ENCODE measurements around the gene IGSF8. TPM values are rescaled to one million over a fixed set of nuclear protein-coding genes. Genes with fewer than 3 reads are reported as not detected.

The IGSF8 gene
- total RNA-seq, 1 experiment from 2014 or later, result 35.6 TPM

DNA sequence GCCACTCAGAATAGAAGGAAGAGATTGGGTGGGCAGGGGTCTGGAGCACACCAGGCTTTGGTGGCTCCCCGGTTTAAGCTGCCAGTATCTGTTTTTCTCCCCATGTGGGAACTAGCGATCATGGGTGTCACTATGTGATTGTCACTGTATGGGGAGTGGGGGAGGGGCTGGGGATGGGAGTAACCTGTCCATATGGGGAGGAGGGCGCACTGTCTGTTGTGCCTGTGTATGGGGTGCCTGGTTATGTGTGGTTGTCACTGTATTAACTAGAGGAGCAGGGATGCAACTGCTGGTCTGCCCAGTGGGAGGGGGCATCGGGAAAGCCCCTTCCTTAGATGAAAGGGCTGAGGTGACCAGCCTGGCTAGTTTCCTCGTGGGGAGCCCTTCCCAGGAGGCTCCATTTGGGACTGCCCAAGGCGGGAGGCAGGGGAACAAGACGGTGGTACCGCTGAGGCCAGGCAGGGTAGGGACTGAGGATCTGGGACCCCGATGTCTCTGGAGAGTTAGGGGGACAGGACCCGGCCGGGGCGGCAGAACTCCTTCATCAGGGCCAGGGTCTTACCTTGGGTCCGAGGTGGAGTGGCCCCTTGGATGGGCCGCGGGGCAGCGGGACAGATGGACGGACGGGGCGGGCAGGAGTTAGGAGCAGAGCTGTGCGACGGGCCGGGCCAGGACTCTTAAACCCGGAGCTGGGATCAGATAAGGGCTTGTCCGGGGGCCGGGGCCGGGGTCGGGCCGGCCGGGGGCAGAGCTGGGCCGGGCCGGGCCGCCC is 28.8 kb downstream of the IGSF8 start, which contains the start of gene KCNJ10:
Gene KCNJ10 (minus strand): TSS at position 701 of the 772 bp plus-strand sequence. CDS start 27,628 bp downstream, outside the sequence.
- ChIA-PET RAD21 (ENCODE audit: low non-redundant PET in 1 of 2, low total read pairs in 2 of 2, uncharacterized antibody in 2 of 2, unreplicated experiment in 2 of 2) (no interaction called here), CTCF (interaction anchor here (1.1 kb wide), 1 partner anchor 9 kb away, joined by 5 read pairs; no protein-coding TSS in a partner anchor), POLR2A (interaction anchor here (0.6 kb wide), 1 partner anchor 10 kb away, joined by 3 read pairs; no protein-coding TSS in a partner anchor)
- ATAC-seq (peak; percentile 59), DNase-seq (ENCODE audit: low read depth, low spot score) (no peak)
- H3K36me3 ChIP-seq (ENCODE audit: control insufficient read depth in 1 of 2, insufficient read depth in 2 of 2, low read length in 2 of 2), result no peaks in the 10 kb centered on the region
- no peaks in the 10 kb centered on the region for H3K9me3 ChIP-seq (ENCODE audit: control insufficient read depth in 1 of 2, insufficient read depth in 1 of 2, low read depth in 1 of 2, low read length in 2 of 2)
- peak within 1 kb of the TSS; percentile 34 to 46 for H3K4me3 ChIP-seq (replicated peaks in 1 of 2; ENCODE audit: low read depth in 1 of 2, low read length in 2 of 2)
- no peaks in the 10 kb centered on the region for H3K79me2 ChIP-seq (ENCODE audit: insufficient read depth, low read length)
- no peak within 1 kb of the TSS for H3K9ac ChIP-seq (ENCODE audit: low read length)
- TF ChIP-seq SRF (IDR thresholded peaks at IDR 0.05; ENCODE audit: low read depth) (no peak), CEBPB (IDR thresholded peaks at IDR 0.05; ENCODE audit: low read depth) (no peak)
- no peak within 1 kb of the TSS for H2AFZ ChIP-seq (ENCODE audit: low read depth, low read length, poor library complexity, severe bottlenecking)
- no peaks in the 10 kb centered on the region for H3K9me2 ChIP-seq (ENCODE audit: insufficient read depth)
- H3K27ac ChIP-seq (ENCODE audit: low read depth, low read length), result no peak within 1 kb of the TSS
- intact Hi-C loops (cut with micrococcal nuclease), result no loop called here
- H4K20me1 ChIP-seq (ENCODE audit: insufficient read depth), result no peaks in the 10 kb centered on the region
- peaks cover 0 to 13% of the 10 kb centered on the region in 2 experiments; a peak in 1 of 4 replicates for H3K4me1 ChIP-seq (ENCODE audit: control insufficient read depth in 1 of 2, insufficient read depth in 2 of 2, low read length in 2 of 2)
- H3K27me3 ChIP-seq (ENCODE audit: insufficient read depth, low read length), result no peaks in the 10 kb centered on the region
- BruUV-seq (replicated peaks), result no TSS peak
- peak within 1 kb of the TSS; percentile 71 for H3K4me2 ChIP-seq (ENCODE audit: low read length)

DNA sequence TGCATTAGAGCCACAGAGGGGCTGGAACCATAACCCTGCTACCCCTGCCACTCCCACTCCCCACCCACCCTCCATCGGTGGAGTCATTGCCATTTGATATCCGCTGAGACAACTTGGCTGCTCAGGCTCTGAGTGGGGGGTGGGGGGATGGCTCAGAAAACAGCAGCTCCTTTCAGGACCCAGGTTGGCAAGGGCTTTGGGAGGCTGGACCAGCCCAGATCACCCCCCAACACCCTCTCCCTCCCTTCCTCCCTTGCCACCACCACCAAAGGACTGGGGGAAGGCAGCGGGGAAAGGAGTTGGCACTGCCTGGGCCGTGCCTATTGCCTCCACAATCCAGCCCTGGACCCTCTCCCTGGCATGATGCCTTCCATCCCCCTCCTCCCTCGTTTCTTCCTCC is 30.2 kb downstream of the IGSF8 start:
- Histone ChIP-seq H2AFZ (ENCODE audit: low read depth, low read length, poor library complexity, severe bottlenecking) (no peak overlapping the region), H3K9me3 (ENCODE audit: control insufficient read depth in 1 of 2, insufficient read depth in 1 of 2, low read depth in 1 of 2, low read length in 2 of 2) (no peaks in the 10 kb centered on the region), H3K4me2 (ENCODE audit: low read length) (no peak overlapping the region), H3K27me3 (ENCODE audit: insufficient read depth, low read length) (no peaks in the 10 kb centered on the region), H4K20me1 (ENCODE audit: insufficient read depth) (no peaks in the 10 kb centered on the region), H3K4me1 (ENCODE audit: control insufficient read depth in 1 of 2, insufficient read depth in 2 of 2, low read length in 2 of 2) (peaks cover 0 to 13% of the 10 kb centered on the region in 2 experiments; a peak in 1 of 4 replicates), H3K27ac (ENCODE audit: low read depth, low read length) (no peak overlapping the region), H3K79me2 (ENCODE audit: insufficient read depth, low read length) (no peaks in the 10 kb centered on the region), H3K36me3 (ENCODE audit: control insufficient read depth in 1 of 2, insufficient read depth in 2 of 2, low read length in 2 of 2) (no peaks in the 10 kb centered on the region), H3K9ac (ENCODE audit: low read length) (no peak overlapping the region), H3K9me2 (ENCODE audit: insufficient read depth) (no peaks in the 10 kb centered on the region), H3K4me3 (replicated peaks in 1 of 2; ENCODE audit: low read depth in 1 of 2, low read length in 2 of 2) (no peak overlapping the region)
- ChIA-PET CTCF (interaction anchor here (2.1 to 2.8 kb wide), 2 partner anchors 10 to 22 kb away, joined by 5 to 9 read pairs; no protein-coding TSS in a partner anchor), RAD21 (ENCODE audit: low non-redundant PET in 1 of 2, low total read pairs in 2 of 2, uncharacterized antibody in 2 of 2, unreplicated experiment in 2 of 2) (no interaction called here), POLR2A (no interaction called here)
- DNase-seq (ENCODE audit: low read depth, low spot score), result no peak
- ATAC-seq, result no peak
- intact Hi-C loops (cut with micrococcal nuclease), result no loop called here
- no TSS peak for BruUV-seq (replicated peaks)
- no peak for TF ChIP-seq EGR1 (IDR thresholded peaks at IDR 0.05; ENCODE audit: low read depth)
- TF ChIP-seq EZH2phosphoT487 (IDR thresholded peaks at IDR 0.05; ENCODE audit: borderline replicate concordance), result no peak
- TF ChIP-seq, protein P1, sequence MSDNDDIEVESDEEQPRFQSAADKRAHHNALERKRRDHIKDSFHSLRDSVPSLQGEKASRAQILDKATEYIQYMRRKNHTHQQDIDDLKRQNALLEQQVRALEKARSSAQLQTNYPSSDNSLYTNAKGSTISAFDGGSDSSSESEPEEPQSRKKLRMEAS (IDR thresholded peaks at IDR 0.05), result no peak
- TF ChIP-seq YY1 (IDR thresholded peaks at IDR 0.05; ENCODE audit: extremely low read depth, insufficient replicate concordance, low read depth, low read length), result no peak
- TF ChIP-seq POLR2A (IDR thresholded peaks at IDR 0.05; ENCODE audit: borderline replicate concordance, extremely low read depth, insufficient read depth, insufficient read length), result no peak
- TF ChIP-seq, protein P2, sequence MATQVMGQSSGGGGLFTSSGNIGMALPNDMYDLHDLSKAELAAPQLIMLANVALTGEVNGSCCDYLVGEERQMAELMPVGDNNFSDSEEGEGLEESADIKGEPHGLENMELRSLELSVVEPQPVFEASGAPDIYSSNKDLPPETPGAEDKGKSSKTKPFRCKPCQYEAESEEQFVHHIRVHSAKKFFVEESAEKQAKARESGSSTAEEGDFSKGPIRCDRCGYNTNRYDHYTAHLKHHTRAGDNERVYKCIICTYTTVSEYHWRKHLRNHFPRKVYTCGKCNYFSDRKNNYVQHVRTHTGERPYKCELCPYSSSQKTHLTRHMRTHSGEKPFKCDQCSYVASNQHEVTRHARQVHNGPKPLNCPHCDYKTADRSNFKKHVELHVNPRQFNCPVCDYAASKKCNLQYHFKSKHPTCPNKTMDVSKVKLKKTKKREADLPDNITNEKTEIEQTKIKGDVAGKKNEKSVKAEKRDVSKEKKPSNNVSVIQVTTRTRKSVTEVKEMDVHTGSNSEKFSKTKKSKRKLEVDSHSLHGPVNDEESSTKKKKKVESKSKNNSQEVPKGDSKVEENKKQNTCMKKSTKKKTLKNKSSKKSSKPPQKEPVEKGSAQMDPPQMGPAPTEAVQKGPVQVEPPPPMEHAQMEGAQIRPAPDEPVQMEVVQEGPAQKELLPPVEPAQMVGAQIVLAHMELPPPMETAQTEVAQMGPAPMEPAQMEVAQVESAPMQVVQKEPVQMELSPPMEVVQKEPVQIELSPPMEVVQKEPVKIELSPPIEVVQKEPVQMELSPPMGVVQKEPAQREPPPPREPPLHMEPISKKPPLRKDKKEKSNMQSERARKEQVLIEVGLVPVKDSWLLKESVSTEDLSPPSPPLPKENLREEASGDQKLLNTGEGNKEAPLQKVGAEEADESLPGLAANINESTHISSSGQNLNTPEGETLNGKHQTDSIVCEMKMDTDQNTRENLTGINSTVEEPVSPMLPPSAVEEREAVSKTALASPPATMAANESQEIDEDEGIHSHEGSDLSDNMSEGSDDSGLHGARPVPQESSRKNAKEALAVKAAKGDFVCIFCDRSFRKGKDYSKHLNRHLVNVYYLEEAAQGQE (IDR thresholded peaks at IDR 0.05; ENCODE audit: low read depth), result no peak
- TF ChIP-seq POLR2AphosphoS5 (IDR thresholded peaks at IDR 0.05; ENCODE audit: low read depth, low read length), result no peak
- no peak for TF ChIP-seq ELF1 (IDR thresholded peaks at IDR 0.05; ENCODE audit: borderline replicate concordance, low read depth)
- TF ChIP-seq, protein P3, sequence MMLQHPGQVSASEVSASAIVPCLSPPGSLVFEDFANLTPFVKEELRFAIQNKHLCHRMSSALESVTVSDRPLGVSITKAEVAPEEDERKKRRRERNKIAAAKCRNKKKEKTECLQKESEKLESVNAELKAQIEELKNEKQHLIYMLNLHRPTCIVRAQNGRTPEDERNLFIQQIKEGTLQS (IDR thresholded peaks at IDR 0.05), result no peak
- TF ChIP-seq, protein P4, sequence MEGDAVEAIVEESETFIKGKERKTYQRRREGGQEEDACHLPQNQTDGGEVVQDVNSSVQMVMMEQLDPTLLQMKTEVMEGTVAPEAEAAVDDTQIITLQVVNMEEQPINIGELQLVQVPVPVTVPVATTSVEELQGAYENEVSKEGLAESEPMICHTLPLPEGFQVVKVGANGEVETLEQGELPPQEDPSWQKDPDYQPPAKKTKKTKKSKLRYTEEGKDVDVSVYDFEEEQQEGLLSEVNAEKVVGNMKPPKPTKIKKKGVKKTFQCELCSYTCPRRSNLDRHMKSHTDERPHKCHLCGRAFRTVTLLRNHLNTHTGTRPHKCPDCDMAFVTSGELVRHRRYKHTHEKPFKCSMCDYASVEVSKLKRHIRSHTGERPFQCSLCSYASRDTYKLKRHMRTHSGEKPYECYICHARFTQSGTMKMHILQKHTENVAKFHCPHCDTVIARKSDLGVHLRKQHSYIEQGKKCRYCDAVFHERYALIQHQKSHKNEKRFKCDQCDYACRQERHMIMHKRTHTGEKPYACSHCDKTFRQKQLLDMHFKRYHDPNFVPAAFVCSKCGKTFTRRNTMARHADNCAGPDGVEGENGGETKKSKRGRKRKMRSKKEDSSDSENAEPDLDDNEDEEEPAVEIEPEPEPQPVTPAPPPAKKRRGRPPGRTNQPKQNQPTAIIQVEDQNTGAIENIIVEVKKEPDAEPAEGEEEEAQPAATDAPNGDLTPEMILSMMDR (IDR thresholded peaks at IDR 0.05 in 2 of 3, conservative IDR thresholded peaks at IDR 0.05 in 1 of 3; ENCODE audit: borderline replicate concordance in 1 of 3, insufficient read depth in 1 of 3, low read depth in 2 of 3, low read length in 2 of 3), result no peak
- no peak for TF ChIP-seq TCF7L2 (IDR thresholded peaks at IDR 0.05; ENCODE audit: borderline replicate concordance, extremely low read depth, insufficient read depth, insufficient read length)
